ENCODE measurements around the gene ATP1B2. TPM values are rescaled to one million over a fixed set of nuclear protein-coding genes. Genes with fewer than 3 reads are reported as not detected.

ATP1B2 gene
- total RNA-seq, 5 donors from 2014 or later (not counting 1 experiment from before 2014, with no cell fraction given), result 0.07 to 0.57 (median 0.43) TPM; not detected in 1

- CTCF ChIA-PET, result interaction anchor here (0.7 to 2.6 kb wide), 3 partner anchors 45 to 56 kb away, joined by 3 to 17 read pairs (median 5); partner anchors contain the start of genes TP53 (in 2 of the 2) and WRAP53 (in 2 of the 2)
- Mint-ChIP-seq H3K9me3 (no peaks in the 10 kb centered on the region), H3K27me3 (peaks cover 0 to 2% of the 10 kb centered on the region in 2 donors), H3K4me1 (peaks cover 8 to 13% (median 10%) of the 10 kb centered on the region in 3 donors), H3K36me3 (no peaks in the 10 kb centered on the region), H3K27ac (no peak overlapping the region), H3K4me3 (no peak overlapping the region)
- Histone ChIP-seq H3K27ac (ENCODE audit: low read length) (no peak overlapping the region), H3K36me3 (ENCODE audit: control insufficient read depth in 2 of 2, extremely low read depth in 1 of 2, insufficient read depth in 1 of 2, low read length in 1 of 2) (no peaks in the 10 kb centered on the region), H3K9me3 (no peaks in the 10 kb centered on the region), H3K27me3 (replicated peaks in 1 of 2; ENCODE audit: control insufficient read depth in 2 of 2, extremely low read depth in 1 of 2, insufficient read depth in 2 of 2, low read length in 1 of 2) (peaks cover 0 to 4% of the 10 kb centered on the region in 2 experiments), H3K4me1 (ENCODE audit: control insufficient read depth in 1 of 2, extremely low read depth in 1 of 2, insufficient read depth in 2 of 2, low read length in 2 of 2) (peaks cover 4 to 15% of the 10 kb centered on the region in 2 experiments), H3K4me3 (ENCODE audit: control insufficient read depth in 1 of 2, extremely low read depth in 1 of 2, low read length in 1 of 2) (no peak overlapping the region)
- POLR2A ChIA-PET, result interaction anchor here in 1 of 2 donors (0.6 kb wide), 1 partner anchor 362 kb away, joined by 3 read pairs; no protein-coding TSS in a partner anchor
- 93% methylated on average over 9 of the region's 11 CpGs for WGBS (ENCODE audit: insufficient coverage)
- DNase-seq (no peak), ATAC-seq (replicated peaks in 1 of 4) (no peak)
Measured at GRCh38 chr17:7631398-7632380, 19.0 kb upstream of the ATP1B2 start.

GRCh38 chr17:7632492-7632894 is 18.2 kb upstream of the ATP1B2 start:
- no peaks in the 10 kb centered on the region for H3K9me3 ChIP-seq
- Mint-ChIP-seq H3K36me3 (no peaks in the 10 kb centered on the region), H3K27ac (no peak overlapping the region), H3K9me3 (no peaks in the 10 kb centered on the region), H3K4me1 (peaks cover 2 to 6% (median 5%) of the 10 kb centered on the region in 3 donors), H3K27me3 (peaks cover 0 to 2% of the 10 kb centered on the region in 2 donors), H3K4me3 (no peak overlapping the region)
- H3K4me1 ChIP-seq (ENCODE audit: control insufficient read depth in 1 of 2, extremely low read depth in 1 of 2, insufficient read depth in 2 of 2, low read length in 2 of 2), result peaks cover 2 to 10% of the 10 kb centered on the region in 2 experiments
- H3K36me3 ChIP-seq (ENCODE audit: control insufficient read depth in 2 of 2, extremely low read depth in 1 of 2, insufficient read depth in 1 of 2, low read length in 1 of 2), result no peaks in the 10 kb centered on the region
- ATAC-seq (replicated peaks in 1 of 4) (peak in 2 of 4 experiments; percentile 18 to 19), DNase-seq (peak in 4 of 35 experiments; percentile 9 to 55 (median 16))
- 80% methylated on average over 1 of the region's 6 CpGs for WGBS (ENCODE audit: insufficient coverage)
- H3K4me3 ChIP-seq (ENCODE audit: control insufficient read depth in 1 of 2, extremely low read depth in 1 of 2, low read length in 1 of 2), result no peak overlapping the region
- ChIA-PET POLR2A (no interaction called here), CTCF (interaction anchor here (0.7 to 2.6 kb wide), 3 partner anchors 45 to 56 kb away, joined by 3 to 17 read pairs (median 5); partner anchors contain the start of genes TP53 (in 2 of the 2) and WRAP53 (in 2 of the 2))
- no peak overlapping the region for H3K27ac ChIP-seq (ENCODE audit: low read length)
- H3K27me3 ChIP-seq (replicated peaks in 1 of 2; ENCODE audit: control insufficient read depth in 2 of 2, extremely low read depth in 1 of 2, insufficient read depth in 2 of 2, low read length in 1 of 2), result peaks cover 0 to 4% of the 10 kb centered on the region in 2 experiments

- ATAC-seq (replicated peaks in 1 of 4), result no peak
- H3K27me3 ChIP-seq (replicated peaks in 1 of 2; ENCODE audit: control insufficient read depth in 2 of 2, extremely low read depth in 1 of 2, insufficient read depth in 2 of 2, low read length in 1 of 2), result peaks cover 0 to 4% of the 10 kb centered on the region in 2 experiments
- Mint-ChIP-seq H3K9me3 (no peaks in the 10 kb centered on the region), H3K4me3 (no peak overlapping the region), H3K27me3 (peaks cover 0 to 2% of the 10 kb centered on the region in 2 donors), H3K4me1 (peaks cover 0 to 5% (median 4%) of the 10 kb centered on the region in 3 donors), H3K36me3 (no peaks in the 10 kb centered on the region), H3K27ac (peak overlapping the region in 1 of 2 donors; percentile 22)
- H3K9me3 ChIP-seq, result no peaks in the 10 kb centered on the region
- POLR2A ChIA-PET, result no interaction called here
- H3K4me1 ChIP-seq (ENCODE audit: control insufficient read depth in 1 of 2, extremely low read depth in 1 of 2, insufficient read depth in 2 of 2, low read length in 2 of 2), result peaks cover 0 to 4% of the 10 kb centered on the region in 2 experiments
- no peak overlapping the region for H3K4me3 ChIP-seq (ENCODE audit: control insufficient read depth in 1 of 2, extremely low read depth in 1 of 2, low read length in 1 of 2)
- H3K27ac ChIP-seq (ENCODE audit: low read length), result no peak overlapping the region
- WGBS (ENCODE audit: insufficient coverage), result no CpG with 5 or more reads among the region's 2 CpGs
- no peaks in the 10 kb centered on the region for H3K36me3 ChIP-seq (ENCODE audit: control insufficient read depth in 2 of 2, extremely low read depth in 1 of 2, insufficient read depth in 1 of 2, low read length in 1 of 2)
- DNase-seq, result no peak
- CTCF ChIA-PET, result interaction anchor here in 1 of 2 donors (2.6 kb wide), 1 partner anchor 55 kb away, joined by 17 read pairs; the partner anchor contains the start of genes TP53 and WRAP53
Measured at GRCh38 chr17:7633093-7633492, 17.6 kb upstream of the ATP1B2 start.

GRCh38 chr17:7634384-7634783 is 16.3 kb upstream of the ATP1B2 start:
- H3K27me3 ChIP-seq (replicated peaks in 1 of 2; ENCODE audit: control insufficient read depth in 2 of 2, extremely low read depth in 1 of 2, insufficient read depth in 2 of 2, low read length in 1 of 2), result peaks cover 0 to 4% of the 10 kb centered on the region in 2 experiments
- 71% methylated on average over 2 of the region's 5 CpGs for whole genome bisulfite sequencing (ENCODE audit: insufficient coverage)
- Mint-ChIP-seq H3K36me3 (no peaks in the 10 kb centered on the region), H3K4me3 (no peak overlapping the region), H3K27ac (no peak overlapping the region), H3K9me3 (no peaks in the 10 kb centered on the region), H3K4me1 (peaks cover 0 to 2% (median 0%) of the 10 kb centered on the region in 3 donors), H3K27me3 (peaks cover 0 to 2% of the 10 kb centered on the region in 2 donors)
- no peak overlapping the region for H3K27ac ChIP-seq (ENCODE audit: low read length)
- ATAC-seq (replicated peaks in 1 of 4) (no peak), DNase-seq (no peak)
- no peaks in the 10 kb centered on the region for H3K36me3 ChIP-seq (ENCODE audit: control insufficient read depth in 2 of 2, extremely low read depth in 1 of 2, insufficient read depth in 1 of 2, low read length in 1 of 2)
- H3K9me3 ChIP-seq, result no peaks in the 10 kb centered on the region
- POLR2A ChIA-PET, result no interaction called here
- CTCF ChIA-PET, result interaction anchor here in 1 of 2 donors (1.2 kb wide), 1 partner anchor 53 kb away, joined by 3 read pairs; the partner anchor contains the start of gene TP53
- no peak overlapping the region for H3K4me3 ChIP-seq (ENCODE audit: control insufficient read depth in 1 of 2, extremely low read depth in 1 of 2, low read length in 1 of 2)
- no peaks in the 10 kb centered on the region for H3K4me1 ChIP-seq (ENCODE audit: control insufficient read depth in 1 of 2, extremely low read depth in 1 of 2, insufficient read depth in 2 of 2, low read length in 2 of 2)

GRCh38 chr17:7636163-7636562 is 14.6 kb upstream of the ATP1B2 start:
- WGBS (ENCODE audit: insufficient coverage), result 78% methylated on average over 3 of the region's 5 CpGs
- Histone ChIP-seq H3K4me3 (ENCODE audit: control insufficient read depth in 1 of 2, extremely low read depth in 1 of 2, low read length in 1 of 2) (no peak overlapping the region), H3K36me3 (ENCODE audit: control insufficient read depth in 2 of 2, extremely low read depth in 1 of 2, insufficient read depth in 1 of 2, low read length in 1 of 2) (no peaks in the 10 kb centered on the region), H3K27me3 (replicated peaks in 1 of 2; ENCODE audit: control insufficient read depth in 2 of 2, extremely low read depth in 1 of 2, insufficient read depth in 2 of 2, low read length in 1 of 2) (peaks cover 0 to 4% of the 10 kb centered on the region in 2 experiments), H3K27ac (ENCODE audit: low read length) (no peak overlapping the region), H3K4me1 (ENCODE audit: control insufficient read depth in 1 of 2, extremely low read depth in 1 of 2, insufficient read depth in 2 of 2, low read length in 2 of 2) (no peaks in the 10 kb centered on the region), H3K9me3 (no peaks in the 10 kb centered on the region)
- Mint-ChIP-seq H3K27ac (no peak overlapping the region), H3K27me3 (peaks cover 0 to 2% of the 10 kb centered on the region in 2 donors), H3K4me1 (peaks cover 0 to 2% (median 0%) of the 10 kb centered on the region in 3 donors), H3K9me3 (no peaks in the 10 kb centered on the region), H3K36me3 (no peaks in the 10 kb centered on the region), H3K4me3 (no peak overlapping the region)
- POLR2A ChIA-PET, result no interaction called here
- DNase-seq (no peak), ATAC-seq (replicated peaks in 1 of 4) (no peak)
- CTCF ChIA-PET, result interaction anchor here in 1 of 2 donors (1.0 kb wide), 1 partner anchor 51 kb away, joined by 3 read pairs; the partner anchor contains the start of gene TP53

- H3K27ac ChIP-seq (ENCODE audit: low read length), result no peak overlapping the region
- H3K27me3 ChIP-seq (replicated peaks in 1 of 2; ENCODE audit: control insufficient read depth in 2 of 2, extremely low read depth in 1 of 2, insufficient read depth in 2 of 2, low read length in 1 of 2), result peaks cover 0 to 19% of the 10 kb centered on the region in 2 experiments
- H3K4me1 ChIP-seq (ENCODE audit: control insufficient read depth in 1 of 2, extremely low read depth in 1 of 2, insufficient read depth in 2 of 2, low read length in 2 of 2), result no peaks in the 10 kb centered on the region
- no peaks in the 10 kb centered on the region for H3K9me3 Mint-ChIP-seq
- H3K27me3 Mint-ChIP-seq, result peaks cover 0 to 7% of the 10 kb centered on the region in 2 donors
- no peaks in the 10 kb centered on the region for H3K9me3 ChIP-seq
- H3K36me3 Mint-ChIP-seq, result no peaks in the 10 kb centered on the region
- DNase-seq (no peak), ATAC-seq (replicated peaks in 1 of 4) (no peak)
- ChIA-PET CTCF (interaction anchor here in 1 of 2 donors (1.2 to 1.6 kb wide), 3 partner anchors 13 to 46 kb away, joined by 3 to 8 read pairs (median 4); partner anchors contain the start of genes FXR2, SAT2 and TP53), POLR2A (no interaction called here)
- no peak overlapping the region for H3K4me3 Mint-ChIP-seq
- WGBS (ENCODE audit: insufficient coverage), result 96% methylated on average over 17 of the region's 26 CpGs
- H3K36me3 ChIP-seq (ENCODE audit: control insufficient read depth in 2 of 2, extremely low read depth in 1 of 2, insufficient read depth in 1 of 2, low read length in 1 of 2), result no peaks in the 10 kb centered on the region
- H3K4me1 Mint-ChIP-seq, result peaks cover 0 to 8% (median 7%) of the 10 kb centered on the region in 3 donors
- no peak overlapping the region for H3K27ac Mint-ChIP-seq
- no peak overlapping the region for H3K4me3 ChIP-seq (ENCODE audit: control insufficient read depth in 1 of 2, extremely low read depth in 1 of 2, low read length in 1 of 2)
Measured at GRCh38 chr17:7640783-7641182, 9.9 kb upstream of the ATP1B2 start.

Data from T-cell (primary cell).